HL-60/S4 treated with phorbol 12-myristate 13-acetate at 8.2 ng/mL for 4 days and 3 days (cell line): ENCODE results near the gene AQP6.

Source experiments
- in situ Hi-C: fragments of 300-500 bp; cut with MboI; formaldehyde crosslinking; loops from 2 replicates; pipeline ENCODE4 v1.15.0; 2022; ENCODE audit warnings: low sequenced_read_pairs

Gene AQP6

DNA sequence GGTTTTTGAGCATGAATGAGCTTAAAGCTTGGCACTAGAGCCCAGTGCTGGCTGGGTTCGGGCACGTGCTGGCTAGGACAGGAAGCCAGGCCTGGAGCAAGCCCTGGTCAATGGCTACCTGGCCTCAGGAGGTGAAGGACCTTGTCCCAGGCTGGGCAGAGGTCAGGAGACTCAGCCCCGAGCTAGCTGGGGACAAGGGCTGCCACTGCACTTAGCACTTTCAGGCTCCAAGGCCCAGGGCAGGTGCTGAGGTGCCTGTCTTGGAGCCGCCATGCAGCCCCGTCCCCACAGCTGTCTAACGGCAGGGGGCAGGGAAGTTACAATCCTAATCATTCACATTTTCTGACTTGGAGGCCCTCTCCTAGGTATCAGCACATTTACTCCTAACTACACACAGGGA is 4.3 kb upstream of the AQP6 start:
- in situ Hi-C loops, result loop anchor here (25.0 kb wide), 1 partner anchor 219 kb away; no protein-coding TSS in a partner anchor

- in situ Hi-C loops, result loop anchor here (25.0 kb wide), 1 partner anchor 218 kb away; no protein-coding TSS in a partner anchor
These were observed 3.7 kb upstream of the AQP6 start for GRCh38 chr12:49969027-49969426.

DNA sequence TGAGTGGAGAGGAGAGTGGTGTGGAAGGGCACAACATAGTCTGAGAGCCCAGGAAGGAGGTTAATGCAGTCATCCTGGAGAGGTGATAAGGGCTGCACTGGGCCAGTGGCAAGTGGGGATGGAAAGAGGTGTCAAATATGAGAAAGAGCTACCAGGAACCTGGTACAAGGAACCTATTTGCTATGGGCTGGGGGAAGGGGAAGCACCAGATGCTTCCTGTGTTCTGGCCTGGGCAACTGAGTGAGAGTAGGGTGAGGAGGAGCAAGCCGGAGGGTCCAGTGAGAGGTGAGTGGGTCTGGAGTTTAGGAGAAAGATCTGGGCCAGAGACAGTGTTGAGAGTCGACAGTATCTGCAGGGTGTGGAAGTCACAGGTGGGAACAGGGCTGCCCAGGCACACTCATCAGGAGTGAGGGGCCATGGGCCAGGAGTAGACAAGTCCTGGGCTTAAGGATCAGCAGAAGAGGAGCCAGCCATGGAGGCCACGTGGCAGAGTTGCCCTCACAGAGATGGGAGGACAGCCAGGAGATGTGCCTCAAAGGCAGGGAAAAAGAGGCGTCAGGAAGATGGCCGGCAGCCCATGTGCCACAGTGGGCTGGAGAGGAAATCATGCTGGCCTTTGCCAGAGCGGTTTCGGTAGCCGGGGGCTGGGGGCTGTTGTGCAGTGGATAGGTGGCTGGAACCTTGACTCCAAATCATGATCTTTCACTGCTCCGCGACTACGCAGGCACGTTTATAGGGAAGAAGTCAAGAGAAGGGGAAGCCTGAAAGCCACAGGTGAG is 2.9 kb upstream of the AQP6 start:
- in situ Hi-C loops, result loop anchor here (10.0 to 25.0 kb wide), 2 partner anchors 85 to 217 kb away; partner anchors contain the start of gene ASIC1

GRCh38 chr12:49970658-49971057 is 2.1 kb upstream of the AQP6 start:
- in situ Hi-C loops, result loop anchor here (10.0 to 25.0 kb wide), 2 partner anchors 84 to 217 kb away; partner anchors contain the start of gene ASIC1

DNA sequence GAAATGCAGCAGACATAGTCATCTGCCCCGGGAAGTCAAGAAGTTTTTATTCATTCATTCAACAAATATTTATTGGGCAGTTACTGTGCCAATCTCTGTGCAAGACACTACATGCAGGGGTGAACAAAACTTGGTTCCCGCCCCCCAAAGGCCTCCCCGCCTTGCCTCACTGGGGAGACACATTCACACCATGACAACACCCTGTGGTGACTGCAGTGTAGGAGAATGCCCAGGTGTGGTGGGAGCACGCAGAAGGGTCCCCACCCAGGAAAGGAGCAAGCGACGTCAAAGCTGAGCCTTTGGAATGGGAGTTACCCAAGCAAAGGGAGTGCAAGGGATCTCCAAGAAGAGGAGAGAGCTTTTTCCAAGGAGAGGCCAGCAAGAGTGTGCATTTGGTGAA is 1.6 kb upstream of the AQP6 start:
- in situ Hi-C loops, result loop anchor here (10.0 to 25.0 kb wide), 2 partner anchors 84 to 216 kb away; partner anchors contain the start of gene ASIC1

- in situ Hi-C loops, result loop anchor here (10.0 to 25.0 kb wide), 2 partner anchors 83 to 215 kb away; partner anchors contain the start of gene ASIC1
These were observed 618 bp upstream of the AQP6 start for GRCh38 chr12:49972129-49972528.

GRCh38 chr12:49973361-49973830 is 649 bp downstream of the AQP6 start:
- in situ Hi-C loops, result loop anchor here (10.0 to 25.0 kb wide), 2 partner anchors 81 to 214 kb away; partner anchors contain the start of gene ASIC1

GRCh38 chr12:49974231-49974675 is 1.5 kb downstream of the AQP6 start:
- in situ Hi-C loops, result loop anchor here (10.0 to 25.0 kb wide), 2 partner anchors 81 to 213 kb away; partner anchors contain the start of gene ASIC1

DNA sequence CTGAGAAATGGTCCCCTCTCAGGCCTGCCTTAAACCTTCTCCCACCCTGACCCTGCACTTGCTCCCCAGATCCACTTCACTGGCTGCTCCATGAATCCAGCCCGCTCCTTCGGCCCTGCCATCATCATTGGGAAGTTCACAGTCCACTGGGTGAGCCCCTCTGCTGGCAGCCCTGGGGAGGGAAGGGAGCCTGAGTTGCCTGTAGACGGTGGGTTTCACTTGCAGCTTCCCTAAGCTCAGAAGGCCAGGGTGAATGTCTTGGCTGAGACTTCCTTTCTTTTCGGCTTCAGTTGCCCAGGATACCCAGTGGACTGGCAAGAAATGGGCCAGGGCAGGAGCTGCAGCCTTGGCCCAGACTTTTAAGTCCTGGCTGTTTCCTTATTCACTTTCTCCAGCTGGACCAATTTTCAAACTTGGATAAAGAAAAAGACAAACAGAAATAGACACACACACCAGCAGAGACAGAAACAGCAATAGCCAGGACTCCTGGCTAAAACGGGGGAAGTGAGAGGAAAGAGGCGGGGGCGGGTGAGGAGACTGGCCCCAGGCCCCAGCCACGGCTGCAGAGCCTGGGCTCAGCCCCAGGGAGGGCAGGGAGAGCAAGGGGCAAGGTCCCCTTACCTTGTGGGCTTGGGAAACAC is 2.0 kb downstream of the AQP6 start:
- in situ Hi-C loops, result loop anchor here (10.0 to 25.0 kb wide), 2 partner anchors 80 to 213 kb away; partner anchors contain the start of gene ASIC1

- in situ Hi-C loops, result loop anchor here (10.0 kb wide), 1 partner anchor 79 kb away; the partner anchor contains the start of gene ASIC1
These were observed 2.6 kb downstream of the AQP6 start for GRCh38 chr12:49975318-49975761.

- in situ Hi-C loops, result loop anchor here (10.0 kb wide), 1 partner anchor 78 kb away; the partner anchor contains the start of gene ASIC1
These were observed 3.8 kb downstream of the AQP6 start for GRCh38 chr12:49976557-49976956.

DNA sequence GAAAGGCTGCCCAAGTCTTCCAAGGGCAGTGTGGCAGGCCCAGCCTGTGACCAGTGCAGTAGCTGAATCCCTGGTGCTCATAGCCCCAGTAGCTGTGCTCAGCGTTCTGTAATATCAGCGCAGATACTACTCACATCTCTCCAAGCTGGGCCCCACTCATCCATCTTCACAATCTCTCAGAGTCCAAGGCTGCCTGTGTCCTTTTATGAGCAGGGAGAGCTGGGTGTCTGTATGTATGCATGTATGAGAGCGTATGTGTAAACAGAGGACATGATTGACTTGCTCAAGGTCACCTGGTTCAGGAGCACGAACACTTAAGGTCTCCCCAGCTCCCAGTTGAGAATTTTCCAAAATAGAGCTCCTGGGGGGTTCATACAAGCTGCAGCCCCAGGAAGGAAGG is 5.4 kb downstream of the AQP6 start:
- in situ Hi-C loops, result loop anchor here (10.0 kb wide), 1 partner anchor 77 kb away; the partner anchor contains the start of gene ASIC1

GRCh38 chr12:49979016-49979586 is 6.4 kb downstream of the AQP6 start:
- in situ Hi-C loops, result loop anchor here (10.0 kb wide), 1 partner anchor 76 kb away; the partner anchor contains the start of gene ASIC1

- in situ Hi-C loops, result loop anchor here (10.0 kb wide), 1 partner anchor 75 kb away; the partner anchor contains the start of gene ASIC1
These were observed 7.0 kb downstream of the AQP6 start for GRCh38 chr12:49979791-49980190.

DNA sequence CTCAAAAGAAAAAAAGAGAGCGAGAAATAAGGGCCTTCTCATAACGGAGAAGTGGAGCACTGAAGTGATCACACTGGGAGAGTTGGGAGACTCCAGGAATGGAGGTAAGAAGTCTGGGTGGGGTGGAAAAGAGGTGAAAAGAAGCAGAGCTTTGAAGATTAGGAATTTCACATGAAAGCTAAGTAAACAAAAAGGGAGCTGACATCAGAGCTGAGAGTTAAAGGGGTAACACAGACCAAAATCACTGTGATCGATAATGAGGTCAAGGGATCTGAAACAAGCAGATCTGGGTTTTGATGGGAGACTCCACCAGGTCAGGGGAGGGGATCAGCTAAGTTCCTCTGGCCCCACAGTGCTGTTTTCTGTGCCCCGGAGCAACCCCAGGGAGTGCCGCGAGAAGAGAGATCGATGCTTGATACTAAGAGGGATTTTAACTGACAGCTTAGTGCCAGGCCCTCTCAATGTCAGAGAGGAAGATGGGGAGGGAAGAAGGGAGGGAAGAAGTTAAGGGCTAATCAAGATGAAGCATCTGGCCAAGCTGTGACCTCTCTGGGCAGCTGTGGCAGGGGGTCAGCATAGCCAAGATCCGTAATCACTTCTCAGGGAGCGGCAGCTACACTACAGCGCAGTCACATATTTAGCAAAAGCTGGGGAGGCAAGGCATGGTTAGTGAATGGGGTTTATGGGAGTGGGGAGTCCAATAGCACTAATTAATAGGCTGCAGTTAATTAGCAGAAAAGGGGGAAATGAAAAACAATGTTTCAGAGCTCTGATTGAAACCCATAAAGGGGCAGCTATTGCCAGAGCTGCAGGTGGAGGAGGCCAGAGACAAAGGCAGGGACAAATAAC is 8.0 kb downstream of the AQP6 start:
- in situ Hi-C loops, result no loop called here

GRCh38 chr12:49982246-49983087 is 9.7 kb downstream of the AQP6 start:
- in situ Hi-C loops, result no loop called here

DNA sequence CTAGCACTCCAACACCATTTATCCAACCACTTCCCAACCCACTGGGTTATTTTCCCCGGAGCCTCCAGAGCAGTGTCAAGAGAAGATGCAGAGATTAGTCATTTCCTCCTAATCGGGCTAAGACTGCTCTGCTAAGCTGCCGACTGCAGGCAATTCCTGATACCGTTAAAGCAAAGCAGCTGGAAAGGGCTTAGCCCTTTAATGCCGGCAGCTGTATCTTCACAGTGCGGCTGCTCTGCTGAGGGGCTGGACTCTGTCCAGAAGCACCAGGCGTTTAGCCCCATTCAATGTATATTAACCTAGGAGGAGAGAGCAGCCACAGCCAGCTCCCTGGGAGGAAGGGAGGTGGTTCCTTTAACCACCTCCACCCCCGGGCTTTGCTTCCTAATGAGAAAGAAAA is 11.1 kb downstream of the AQP6 start:
- in situ Hi-C loops, result no loop called here

DNA sequence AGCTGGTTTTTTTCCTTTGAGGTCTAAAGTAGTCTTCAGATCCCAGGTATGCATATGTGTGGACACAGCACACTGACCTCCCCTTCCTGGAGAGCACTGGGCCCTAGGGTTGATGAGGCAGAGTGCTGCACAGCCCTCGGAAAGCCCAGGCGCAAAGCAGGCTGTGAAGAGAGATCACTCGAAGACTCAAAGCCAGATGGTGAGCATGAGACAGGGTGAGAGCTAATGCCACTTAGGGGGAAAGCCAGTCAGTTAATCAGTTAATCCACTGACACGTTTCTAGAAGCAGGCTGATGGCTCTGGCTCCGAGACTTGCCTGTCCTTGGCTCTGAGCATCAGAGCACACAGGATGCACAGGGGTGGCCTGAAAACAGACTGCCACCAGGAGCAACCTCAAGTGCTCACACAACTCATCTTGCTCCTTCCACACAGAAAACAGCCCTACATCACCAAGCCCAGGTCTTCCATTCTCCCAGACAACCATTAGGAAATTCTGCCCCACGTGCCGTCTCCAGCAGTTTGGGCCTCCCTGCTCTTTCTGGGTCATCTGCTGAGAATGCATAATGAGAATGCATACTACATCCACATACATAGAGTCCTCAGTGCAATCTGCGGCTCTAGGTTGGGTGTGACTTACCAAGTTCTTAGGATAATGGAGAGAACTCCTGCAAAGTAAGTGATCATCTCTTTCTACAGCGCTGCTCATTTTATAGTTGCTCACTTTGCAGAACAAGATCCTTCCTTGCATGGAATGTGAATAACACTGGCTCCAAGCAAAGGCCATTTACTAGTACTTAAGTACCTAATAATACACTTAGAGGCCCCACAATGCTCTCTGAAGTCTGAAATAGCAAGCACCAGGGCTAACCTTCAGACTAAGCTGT is 12.0 kb downstream of the AQP6 start:
- in situ Hi-C loops, result no loop called here
